T47D (cell line): ENCODE results near the gene TFF2.

Source experiments
- DNase-seq, 2 experiments: peaks; one replicate each; pipeline versions ENCODE4 v3.0.0 to v3.0.0-alpha.2; 2011 to 2012; ENCODE audit warnings: low read depth in 1 of 2, low spot score in 1 of 2
- JUND ChIP-seq: IDR thresholded peaks from 2 replicates; pipeline ENCODE4 v1.6.1; 2012; ENCODE audit warnings: low read depth
- in situ Hi-C: cut with HindIII; loops from 2 replicates; pipeline ENCODE4 v1.10.0; 2016; ENCODE audit warnings: low sequenced_read_pairs, low pct_unique_long_range_greater_than_20kb

The TFF2 gene

DNA sequence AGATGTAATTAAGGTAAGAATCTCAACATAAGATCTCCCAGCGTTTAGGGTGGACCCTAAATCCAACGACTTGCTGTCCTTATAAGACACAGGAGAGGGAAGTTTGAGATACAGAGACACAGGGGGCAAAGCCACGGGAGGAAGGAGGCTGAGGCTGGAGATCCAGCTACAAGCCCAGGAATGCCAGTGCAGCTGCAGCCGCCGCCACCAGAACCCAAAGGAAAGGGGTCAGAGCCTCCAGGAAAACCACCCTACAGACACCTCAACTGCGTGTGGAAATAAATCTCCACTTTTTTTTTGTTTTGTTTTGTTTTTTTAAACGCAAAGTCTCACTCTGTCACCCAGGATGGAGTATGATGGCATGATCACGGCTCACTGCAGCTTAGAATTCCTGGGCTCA is 27.6 kb upstream of the TFF2 start:
- TF ChIP-seq JUND: no peak
- in situ Hi-C loops: no loop called here
- DNase-seq: no peak

DNA sequence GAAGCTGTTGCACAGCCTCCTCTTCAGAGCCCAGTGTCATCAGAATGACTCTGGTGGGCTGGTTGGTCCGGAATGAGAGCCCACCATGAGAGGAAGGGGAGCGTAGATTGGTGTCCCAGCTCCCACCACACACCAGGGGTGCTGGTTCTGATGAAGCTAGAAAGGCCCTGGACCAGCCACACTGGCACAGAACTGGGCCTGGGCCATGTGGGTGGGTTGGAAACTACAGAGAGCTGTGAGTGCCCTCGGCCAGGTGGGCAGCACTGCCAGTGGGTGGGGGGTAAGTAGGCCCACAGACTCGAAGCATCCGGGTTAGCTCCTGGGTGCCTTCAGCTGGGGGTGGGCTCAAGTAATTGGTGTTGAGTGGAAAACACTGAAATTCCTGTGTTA is 27.2 kb upstream of the TFF2 start:
- no peak for DNase-seq
- TF ChIP-seq JUND: no peak
- in situ Hi-C loops: no loop called here

DNA sequence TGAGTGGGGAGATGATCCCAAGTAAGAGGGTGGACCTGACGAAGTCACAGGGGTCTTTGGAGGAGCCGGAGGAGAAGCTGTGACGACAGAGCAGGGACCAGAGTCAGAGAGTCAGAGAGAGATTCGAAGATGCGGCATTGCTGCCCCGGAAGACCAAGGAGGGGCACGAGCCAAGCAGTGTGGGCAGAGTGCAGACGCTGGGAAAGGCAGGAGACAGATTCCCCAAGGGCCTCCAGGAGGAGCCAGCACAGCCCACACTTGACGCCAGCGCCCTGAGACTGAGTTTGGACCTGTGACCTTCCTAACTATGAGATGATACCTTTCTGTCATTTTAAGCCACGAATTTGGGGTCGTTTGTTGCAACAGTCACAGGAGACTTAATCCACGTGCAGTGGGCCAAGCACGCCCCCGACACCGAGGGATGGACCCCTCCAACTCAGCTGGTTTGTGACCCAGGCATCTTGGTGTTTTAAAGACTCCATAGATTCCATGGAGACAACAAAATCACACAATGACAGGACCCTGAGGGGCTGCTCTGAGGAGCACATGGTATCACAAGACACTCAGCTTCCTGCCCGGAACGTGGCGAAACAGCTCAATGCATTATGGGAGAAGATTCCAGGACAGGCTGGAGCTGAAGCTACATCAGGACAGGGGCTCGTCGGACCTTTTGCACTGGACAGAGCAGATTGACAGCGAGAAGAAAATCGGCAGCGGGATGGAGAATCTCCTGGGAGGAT is 26.6 kb upstream of the TFF2 start:
- DNase-seq: no peak
- TF ChIP-seq JUND: no peak
- in situ Hi-C loops: no loop called here

DNA sequence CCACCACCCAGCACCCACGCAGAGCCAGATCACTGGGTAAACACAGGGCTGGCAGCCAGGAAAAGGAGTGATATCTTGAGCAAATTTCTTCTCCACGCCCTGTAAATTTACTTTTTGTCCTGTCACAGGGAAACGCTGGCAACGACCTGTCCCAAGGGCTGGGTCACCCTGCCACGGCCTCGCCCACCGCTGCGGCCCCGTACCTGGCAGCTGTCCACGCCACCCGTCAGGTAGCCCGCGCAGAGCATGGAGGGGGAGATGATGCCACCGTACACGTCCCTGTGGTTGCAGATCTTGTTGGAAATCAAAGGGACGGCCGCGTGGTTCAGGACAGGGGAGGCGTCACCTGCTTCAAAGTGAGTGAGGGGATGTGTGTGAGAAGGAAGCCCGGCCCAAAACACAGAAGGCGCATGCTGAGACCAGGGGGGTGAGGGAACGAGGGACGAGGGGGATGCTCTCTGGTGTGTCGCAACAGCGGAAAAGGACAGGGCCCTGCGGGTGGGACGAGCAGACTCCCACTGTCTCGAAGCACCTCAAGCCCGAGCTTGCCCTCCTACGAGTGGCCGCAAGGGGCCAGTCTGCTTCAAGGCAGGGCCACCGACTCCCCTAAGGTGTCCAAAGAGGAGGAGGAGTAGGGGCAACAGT is 25.7 kb upstream of the TFF2 start:
- TF ChIP-seq JUND: no peak; the same call in 1 of the 2 replicates
- peak; percentile 44 to 88 for DNase-seq
- in situ Hi-C loops: no loop called here

DNA sequence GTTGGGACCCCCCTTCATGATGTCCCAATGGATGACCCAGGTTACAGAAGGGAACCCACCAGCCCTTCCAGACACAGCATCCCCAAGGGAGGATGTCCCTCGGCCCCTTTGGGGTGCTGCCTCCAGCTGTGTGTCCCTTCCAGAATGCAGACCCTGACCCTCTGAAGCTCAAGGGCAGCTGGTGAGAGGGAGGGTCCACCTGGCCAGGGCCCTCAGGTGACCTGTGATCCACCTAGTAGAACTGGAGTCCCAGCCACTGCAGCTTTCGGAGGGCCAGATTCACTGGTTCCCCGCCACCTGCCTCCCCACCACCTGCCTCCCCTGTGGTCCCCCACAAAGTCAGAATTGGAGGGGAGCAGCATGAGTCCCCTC is 25.2 kb upstream of the TFF2 start:
- no peak for TF ChIP-seq JUND
- no peak for DNase-seq
- in situ Hi-C loops: no loop called here

DNA sequence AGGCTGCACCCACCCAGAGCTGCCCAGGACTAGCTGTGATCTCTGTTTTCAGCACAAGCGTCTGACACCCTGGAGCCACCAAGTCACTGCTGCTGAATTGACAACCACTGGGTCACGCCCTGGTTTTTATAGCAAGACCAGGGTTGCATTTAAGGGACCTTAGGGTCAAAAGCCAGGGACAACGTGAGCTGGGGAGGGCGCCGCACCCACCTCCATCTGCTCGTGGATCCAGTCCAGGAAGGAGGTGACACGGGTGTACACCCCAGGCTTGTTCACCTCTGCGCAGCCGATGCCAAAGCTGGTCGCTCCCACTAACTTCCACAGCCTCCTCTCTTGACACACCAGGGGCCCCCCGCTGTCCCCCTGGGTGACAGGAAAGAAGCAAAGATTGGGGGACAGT is 24.7 kb upstream of the TFF2 start:
- DNase-seq: peak in 1 of 2 experiments; percentile 42
- in situ Hi-C loops: no loop called here
- TF ChIP-seq JUND: no peak

DNA sequence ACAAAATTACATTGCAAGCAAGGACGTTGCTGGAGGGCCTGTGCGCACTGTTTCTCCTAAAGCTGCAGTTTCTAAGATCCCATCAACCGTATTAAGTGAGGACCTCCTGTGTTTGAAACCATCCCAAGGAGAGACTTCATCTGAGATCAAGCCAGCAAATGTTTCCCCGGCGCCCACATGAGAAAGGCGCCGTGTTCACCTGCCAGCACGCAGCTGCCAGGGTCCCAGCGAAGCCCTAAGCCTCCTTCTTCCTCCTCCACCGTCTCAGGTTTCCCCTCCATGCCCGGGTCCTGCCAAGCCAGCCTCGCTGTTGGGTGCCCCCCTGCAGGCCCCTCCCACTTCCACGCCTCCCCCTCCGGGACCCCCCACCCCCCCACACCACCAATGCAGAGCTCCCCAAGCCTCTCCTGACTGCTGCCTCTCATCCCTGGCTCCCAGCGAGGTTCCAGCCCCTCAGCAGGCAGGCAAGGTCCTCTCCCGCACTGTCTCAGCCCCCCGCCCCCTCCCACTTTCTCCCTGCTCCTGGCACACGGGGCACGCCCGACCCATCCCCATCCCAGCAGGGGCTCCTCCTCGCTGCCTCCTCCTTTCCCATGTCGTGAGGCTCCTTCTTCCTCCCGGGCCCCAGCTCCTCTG is 24.2 kb upstream of the TFF2 start:
- in situ Hi-C loops: no loop called here
- DNase-seq: no peak
- TF ChIP-seq JUND: no peak

DNA sequence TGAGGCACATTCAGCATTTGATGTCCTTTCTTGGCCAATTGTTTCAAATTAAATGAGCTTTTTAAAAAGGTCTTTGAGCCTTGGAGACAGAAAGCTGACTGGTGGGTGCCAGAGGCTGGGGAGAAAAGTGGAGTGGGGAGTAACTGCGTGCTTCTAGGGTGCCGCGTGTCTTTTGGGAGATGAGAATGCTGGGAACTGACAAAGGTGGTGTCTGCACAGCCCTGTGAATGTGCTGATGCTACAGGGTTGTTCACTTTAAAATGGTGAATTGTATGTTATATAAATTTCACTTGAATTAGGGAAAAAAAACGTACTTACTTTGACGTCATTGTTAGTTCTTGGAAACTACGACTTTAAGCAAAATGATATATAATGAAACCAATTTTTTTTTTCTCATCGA is 23.7 kb upstream of the TFF2 start:
- TF ChIP-seq JUND: no peak
- DNase-seq: no peak
- in situ Hi-C loops: no loop called here

DNA sequence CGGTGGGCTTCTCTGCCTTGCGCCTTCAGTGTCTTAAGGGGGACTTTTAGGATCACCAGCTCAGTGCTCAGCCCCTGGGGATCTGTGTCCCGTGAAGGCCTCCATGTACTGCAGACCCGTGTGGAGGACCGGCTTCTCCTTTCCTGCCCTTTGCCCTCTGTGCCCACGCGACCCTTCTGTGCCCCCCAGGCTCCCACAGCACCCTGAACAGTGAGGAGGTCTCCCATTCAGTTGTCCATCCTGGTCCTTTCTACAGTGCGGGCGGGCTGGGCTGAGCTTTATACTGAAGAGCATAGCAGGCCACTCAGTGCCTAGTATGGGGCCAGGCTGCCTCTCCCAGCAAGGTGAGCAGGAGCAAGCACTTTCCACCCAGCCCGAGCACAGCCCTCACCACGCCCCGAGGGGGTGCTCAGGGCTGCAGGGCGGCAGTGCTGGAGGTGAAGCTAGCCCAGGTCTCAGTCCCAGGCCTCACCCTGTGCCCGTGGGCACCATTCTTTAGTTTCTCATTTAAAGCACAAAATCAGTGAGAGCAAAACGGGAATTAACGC is 23.2 kb upstream of the TFF2 start:
- in situ Hi-C loops: no loop called here
- DNase-seq: no peak
- TF ChIP-seq JUND: no peak

DNA sequence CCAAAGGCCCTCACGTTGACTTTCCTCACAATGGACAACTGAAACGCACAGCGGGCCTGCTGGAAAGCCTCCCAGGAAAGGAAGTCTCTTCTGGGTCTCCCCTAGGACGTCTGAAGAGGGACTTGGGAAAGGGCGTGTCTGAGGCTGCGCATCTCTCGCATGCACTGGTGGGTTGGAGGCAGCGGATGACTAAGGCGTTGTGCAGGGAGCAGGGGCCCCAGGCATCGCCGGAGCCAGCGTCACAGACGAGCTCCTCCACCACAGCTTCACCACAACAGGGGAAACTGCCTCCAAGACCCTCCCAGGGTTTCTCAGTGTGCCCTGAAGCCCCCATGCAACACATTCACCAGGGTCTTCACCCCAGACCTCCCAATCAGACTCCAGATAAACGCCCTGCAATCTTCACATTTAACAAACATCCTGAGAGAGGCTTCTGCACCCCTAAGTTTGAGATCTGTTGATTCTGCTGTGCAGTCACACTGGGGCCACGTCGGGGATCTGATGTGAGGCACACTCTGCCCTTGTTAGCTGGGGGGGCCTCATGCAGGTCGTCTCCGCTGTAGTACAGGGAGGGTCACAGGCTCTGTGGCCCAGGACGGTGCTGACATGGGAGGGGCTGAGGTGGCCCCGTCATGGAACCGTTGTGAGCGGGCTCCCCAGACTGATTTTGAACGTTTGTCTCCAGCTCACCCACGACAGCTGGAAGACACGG is 22.6 kb upstream of the TFF2 start:
- TF ChIP-seq JUND: no peak
- DNase-seq: no peak
- in situ Hi-C loops: no loop called here

DNA sequence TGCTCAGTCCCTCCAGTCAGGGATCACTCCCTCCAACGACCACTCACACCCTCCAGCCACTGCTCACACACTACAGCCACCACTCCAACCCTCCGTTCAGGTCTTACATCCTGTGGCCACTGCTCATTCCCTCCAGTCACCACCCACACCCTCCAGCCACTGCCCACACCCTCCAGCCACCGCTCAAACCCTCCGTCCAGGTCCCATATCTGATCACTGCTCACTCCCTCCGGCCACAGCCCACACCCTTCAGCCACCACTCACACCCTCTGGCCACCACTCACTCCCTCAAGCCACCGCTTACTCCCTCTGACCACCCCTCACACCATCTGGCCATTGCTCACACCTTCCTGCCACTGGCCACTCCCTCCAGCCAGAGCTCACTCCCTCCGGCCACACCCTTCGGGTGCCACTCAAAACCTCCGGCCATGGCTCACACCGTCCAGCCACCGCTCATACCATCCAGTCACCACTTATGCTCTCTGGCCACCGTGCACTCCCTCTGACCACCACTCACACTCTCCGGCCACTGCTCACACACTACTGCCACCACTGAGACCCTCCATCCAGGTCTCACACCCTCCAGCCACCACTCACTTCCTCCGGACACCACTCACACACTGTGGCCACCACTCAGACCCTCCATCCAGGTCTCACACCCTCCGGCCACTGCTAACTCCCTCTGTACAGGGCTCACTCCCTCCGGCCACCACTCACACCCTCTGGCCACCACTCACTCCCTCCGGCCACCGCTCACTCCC is 20.3 kb upstream of the TFF2 start:
- DNase-seq: no peak
- in situ Hi-C loops: no loop called here
- TF ChIP-seq JUND: no peak

DNA sequence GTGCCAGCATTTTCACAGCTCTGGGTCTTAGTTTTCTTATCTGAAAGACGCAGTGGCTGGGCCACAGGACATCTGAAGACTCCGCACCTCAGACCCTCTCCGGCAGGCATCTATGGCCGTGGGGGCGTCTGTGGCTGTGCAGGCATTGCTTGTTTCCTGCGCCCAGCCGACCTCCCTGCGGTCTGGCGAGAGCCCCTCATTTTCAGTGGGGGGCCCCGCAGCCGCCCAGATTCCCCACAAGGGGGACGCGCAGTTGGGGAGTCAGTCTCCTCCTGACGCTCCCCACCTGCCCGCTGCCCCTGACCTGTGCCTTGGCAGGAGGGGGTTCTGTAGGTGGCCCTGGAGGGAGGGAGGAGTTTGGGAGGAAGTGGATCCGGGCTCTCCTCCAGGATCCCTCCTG is 19.0 kb upstream of the TFF2 start:
- no peak for DNase-seq
- in situ Hi-C loops: no loop called here
- no peak for TF ChIP-seq JUND
